PC-3 (cell line): ENCODE results near the gene COX5A.

Source experiments
- EZH2 ChIP-seq: fragments of 300-600 bp; sonication (generic); IDR thresholded peaks from one replicate; pipeline ENCODE4 v1.6.1; 2017; ENCODE audit warnings: antibody characterized with exemption, mild to moderate bottlenecking, low read length; ENCODE audit not compliant: unreplicated experiment
- EZH2phosphoT487 ChIP-seq: fragments of 300-600 bp; sonication (generic); IDR thresholded peaks from 2 replicates; pipeline ENCODE4 v1.6.1; 2018; ENCODE audit warnings: mild to moderate bottlenecking, antibody characterized with exemption, low read length, borderline replicate concordance
- TF ChIP-seq, protein P1 (sequence below): fragments of 300-600 bp; sonication (generic); conservative IDR thresholded peaks from 2 replicates; pipeline ENCODE4 v1.5.1; 2017; ENCODE audit warnings: antibody characterized with exemption, low read depth, mild to moderate bottlenecking, low read length

DNA sequence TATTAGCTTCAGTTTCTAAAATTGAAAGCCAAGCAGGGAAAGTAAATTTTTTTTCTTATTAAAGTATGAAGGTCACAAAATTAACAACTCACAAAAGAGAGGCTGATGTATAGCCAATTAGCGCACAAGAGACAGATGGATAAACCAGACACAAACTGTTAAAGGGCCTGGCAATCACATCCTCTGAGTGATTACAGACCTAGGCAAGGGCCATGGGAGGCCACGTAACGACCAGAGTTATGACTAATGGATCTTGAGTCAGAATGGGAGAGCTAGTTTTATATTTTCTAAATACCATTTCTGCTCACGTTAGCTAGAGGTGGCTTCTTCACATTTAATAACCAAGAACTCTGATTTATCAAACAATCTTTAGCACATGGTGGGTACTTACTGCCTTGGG lies 39.7 kb upstream of the COX5A start:
- TF ChIP-seq, protein P1, sequence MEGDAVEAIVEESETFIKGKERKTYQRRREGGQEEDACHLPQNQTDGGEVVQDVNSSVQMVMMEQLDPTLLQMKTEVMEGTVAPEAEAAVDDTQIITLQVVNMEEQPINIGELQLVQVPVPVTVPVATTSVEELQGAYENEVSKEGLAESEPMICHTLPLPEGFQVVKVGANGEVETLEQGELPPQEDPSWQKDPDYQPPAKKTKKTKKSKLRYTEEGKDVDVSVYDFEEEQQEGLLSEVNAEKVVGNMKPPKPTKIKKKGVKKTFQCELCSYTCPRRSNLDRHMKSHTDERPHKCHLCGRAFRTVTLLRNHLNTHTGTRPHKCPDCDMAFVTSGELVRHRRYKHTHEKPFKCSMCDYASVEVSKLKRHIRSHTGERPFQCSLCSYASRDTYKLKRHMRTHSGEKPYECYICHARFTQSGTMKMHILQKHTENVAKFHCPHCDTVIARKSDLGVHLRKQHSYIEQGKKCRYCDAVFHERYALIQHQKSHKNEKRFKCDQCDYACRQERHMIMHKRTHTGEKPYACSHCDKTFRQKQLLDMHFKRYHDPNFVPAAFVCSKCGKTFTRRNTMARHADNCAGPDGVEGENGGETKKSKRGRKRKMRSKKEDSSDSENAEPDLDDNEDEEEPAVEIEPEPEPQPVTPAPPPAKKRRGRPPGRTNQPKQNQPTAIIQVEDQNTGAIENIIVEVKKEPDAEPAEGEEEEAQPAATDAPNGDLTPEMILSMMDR = no peak
- TF ChIP-seq EZH2 (no peak), EZH2phosphoT487 (no peak)
